ENCODE data around the gene CLDN22. TPM values are rescaled to one million over a fixed set of nuclear protein-coding genes. Genes with fewer than 3 reads are reported as not detected.

The CLDN22 gene
- total RNA-seq, 1 donor from 2014 or later: not detected

- no peak for DNase-seq (ENCODE audit: low spot score)
Measured at GRCh38 chr4:183323295-183323694, 3.2 kb upstream of the CLDN22 start.

GRCh38 chr4:183322326-183322725 lies 2.2 kb upstream of the CLDN22 start, which contains the start of gene CLDN24:
Gene CLDN24 (minus strand): TSS chr4:183322426. CDS start chr4:183322426, 0 bp downstream.
- DNase-seq (ENCODE audit: low spot score): no peak

- DNase-seq (ENCODE audit: low spot score): no peak
Measured at GRCh38 chr4:183321516-183321915, 1.4 kb upstream of the CLDN22 start.

DNA sequence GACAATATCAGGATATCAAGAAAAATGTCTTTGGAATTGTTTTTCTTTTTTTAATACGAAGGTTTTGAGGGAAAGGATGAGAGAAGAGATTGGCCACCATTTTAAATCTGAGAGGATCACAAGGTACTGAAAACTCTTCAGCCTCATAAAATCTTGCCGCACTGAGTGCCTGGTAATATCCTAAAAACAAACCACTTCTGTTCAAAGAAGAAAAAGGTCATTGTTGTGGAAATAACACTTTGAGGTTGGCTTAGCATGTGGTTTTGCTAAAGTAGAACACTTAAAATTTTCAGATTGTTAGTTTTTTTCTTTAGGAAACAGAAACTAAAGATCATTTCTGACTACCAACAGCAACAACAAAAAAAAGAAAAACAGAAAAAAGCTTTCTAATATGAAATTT lies 1.0 kb upstream of the CLDN22 start:
- no peak for DNase-seq (ENCODE audit: low spot score)

DNA sequence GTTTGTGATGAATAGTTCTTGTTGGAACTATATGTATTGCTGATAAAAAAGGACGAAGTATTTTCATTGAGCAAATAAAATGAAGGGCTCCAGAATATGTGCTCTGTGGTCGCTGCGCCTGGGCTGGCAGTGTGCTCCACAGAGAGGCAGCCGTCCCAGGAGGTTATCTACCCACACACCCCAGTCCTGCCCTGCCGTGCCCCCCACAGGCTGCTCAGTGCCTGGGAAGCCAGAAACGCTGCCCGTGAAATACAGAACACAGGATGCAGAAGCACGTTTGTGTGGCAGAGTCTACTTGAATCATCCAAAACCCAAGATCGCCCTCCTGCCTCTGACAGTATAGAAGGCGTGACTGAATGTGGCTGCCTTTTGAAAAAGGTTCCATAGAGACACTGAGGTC lies 1.4 kb downstream of the CLDN22 start:
- DNase-seq (ENCODE audit: low spot score): no peak

GRCh38 chr4:183314806-183315205 lies 5.3 kb downstream of the CLDN22 start:
- no peak for DNase-seq (ENCODE audit: low spot score)

DNA sequence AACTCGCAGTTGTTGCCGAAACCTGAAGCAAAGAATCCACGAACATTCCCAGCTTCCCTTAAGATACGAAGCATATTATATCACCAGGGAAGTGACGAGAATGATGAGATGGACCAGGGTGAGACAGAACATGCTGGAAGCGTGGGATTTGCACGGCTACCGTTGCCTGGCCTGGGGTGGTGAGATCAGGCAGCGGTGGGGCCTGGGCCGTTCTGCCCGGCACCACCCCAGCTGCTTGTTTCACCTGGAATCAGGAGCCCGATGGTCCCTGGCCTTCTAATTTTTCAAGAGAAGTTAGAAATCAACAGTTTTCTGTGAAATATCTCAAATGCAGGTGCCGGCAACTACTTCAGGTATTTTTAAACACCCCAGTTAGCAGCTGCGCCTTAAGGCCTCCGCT lies 5.7 kb downstream of the CLDN22 start:
- DNase-seq (ENCODE audit: low spot score): no peak

- no peak for DNase-seq (ENCODE audit: low spot score)
Measured at GRCh38 chr4:183312841-183313240, 7.2 kb downstream of the CLDN22 start.

GRCh38 chr4:183306811-183307210 lies 13.3 kb downstream of the CLDN22 start:
- DNase-seq (ENCODE audit: low spot score): no peak

GRCh38 chr4:183304538-183304937 lies 15.5 kb downstream of the CLDN22 start:
- DNase-seq (ENCODE audit: low spot score): no peak

- DNase-seq (ENCODE audit: low spot score): no peak
Measured at GRCh38 chr4:183304067-183304466, 16.0 kb downstream of the CLDN22 start.

- DNase-seq (ENCODE audit: low spot score): no peak
Measured at GRCh38 chr4:183303301-183303700, 16.8 kb downstream of the CLDN22 start.

- DNase-seq (ENCODE audit: low spot score): no peak
Measured at GRCh38 chr4:183300655-183301054, 19.4 kb downstream of the CLDN22 start.

DNA sequence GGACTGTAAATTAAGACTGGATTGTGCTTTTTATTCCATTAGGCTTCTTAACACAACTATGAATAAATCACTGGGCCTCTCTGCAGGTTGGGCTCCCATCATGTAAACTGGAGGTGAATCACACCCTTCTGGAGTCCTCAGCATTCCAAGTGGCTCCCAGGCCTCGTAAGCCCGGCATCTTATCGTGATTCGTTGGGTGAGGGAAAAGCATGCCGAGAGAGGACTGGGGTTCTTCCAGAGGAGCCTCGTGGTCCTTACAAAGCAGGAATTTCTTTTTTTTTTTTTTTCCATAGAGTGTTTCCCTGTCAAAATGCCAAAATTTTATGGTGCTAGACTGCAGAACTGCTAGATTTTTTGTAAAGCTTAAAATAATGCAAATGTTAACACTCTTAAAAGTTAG lies 20.0 kb downstream of the CLDN22 start:
- DNase-seq (ENCODE audit: low spot score): no peak

- no peak for DNase-seq (ENCODE audit: low spot score)
Measured at GRCh38 chr4:183299464-183299863, 20.6 kb downstream of the CLDN22 start.

DNA sequence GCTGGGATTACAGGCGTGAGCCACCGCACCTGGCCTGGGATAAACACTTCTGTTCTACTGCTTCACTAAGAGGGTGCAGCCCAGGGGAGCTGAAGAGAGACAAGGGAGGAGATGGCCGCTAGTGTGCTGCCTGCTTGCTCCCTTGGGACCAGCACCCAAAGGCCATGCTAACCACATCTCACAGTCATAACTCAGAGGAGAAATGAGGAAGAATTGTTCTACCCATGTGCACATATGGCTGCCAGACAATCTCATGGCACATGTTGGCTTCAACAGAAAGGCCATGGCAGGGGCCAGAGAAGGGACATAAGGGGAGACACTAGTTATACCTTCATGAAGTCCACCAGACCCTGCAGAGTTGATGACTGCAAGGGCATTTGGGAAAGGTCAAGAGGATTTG lies 22.4 kb downstream of the CLDN22 start:
- DNase-seq (ENCODE audit: low spot score): no peak

DNA sequence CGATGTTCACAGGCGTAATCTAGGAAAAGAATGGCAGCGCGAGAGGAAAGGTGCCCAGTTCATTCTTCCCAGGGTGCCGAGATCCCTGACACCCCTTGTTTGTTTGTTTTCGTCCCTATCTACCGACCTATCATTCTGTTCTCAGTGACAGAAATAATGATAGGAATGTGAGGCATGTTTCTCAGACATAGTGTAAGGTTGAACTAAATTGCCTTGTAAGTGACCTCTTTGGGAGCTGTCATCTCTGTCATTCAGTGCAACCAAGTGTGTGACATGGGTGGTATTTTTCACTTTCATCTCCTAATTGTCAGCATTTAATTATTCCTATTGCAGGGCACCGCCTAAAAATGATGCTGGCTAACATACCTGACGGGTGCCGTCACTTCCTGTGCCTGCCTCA lies 24.4 kb downstream of the CLDN22 start:
- no peak for DNase-seq (ENCODE audit: low spot score)

DNA sequence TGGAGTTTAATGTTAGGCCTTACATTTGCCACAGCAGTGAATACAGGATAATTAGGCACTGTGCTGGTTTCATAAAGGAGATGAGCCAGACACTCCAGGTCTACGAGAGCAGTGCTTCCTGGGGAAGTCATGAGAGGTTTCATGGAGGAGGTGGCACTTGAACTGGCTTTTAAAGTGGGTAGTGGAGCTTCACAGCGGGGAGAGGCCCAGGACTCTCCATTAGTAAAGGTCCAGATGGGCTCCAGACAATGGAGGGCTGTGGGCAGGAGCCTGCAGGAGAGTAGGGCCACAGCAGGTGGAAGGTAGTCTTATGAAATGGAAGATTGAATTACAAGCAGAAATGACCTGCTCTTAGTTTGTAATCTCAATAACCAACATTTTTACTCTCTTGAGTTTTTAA lies 29.0 kb downstream of the CLDN22 start:
- no peak for DNase-seq (ENCODE audit: low spot score)

- DNase-seq (ENCODE audit: low spot score): no peak
Measured at GRCh38 chr4:183289688-183290087, 30.4 kb downstream of the CLDN22 start.

- no peak for DNase-seq (ENCODE audit: low spot score)
Measured at GRCh38 chr4:183288955-183289354, 31.1 kb downstream of the CLDN22 start.

DNA sequence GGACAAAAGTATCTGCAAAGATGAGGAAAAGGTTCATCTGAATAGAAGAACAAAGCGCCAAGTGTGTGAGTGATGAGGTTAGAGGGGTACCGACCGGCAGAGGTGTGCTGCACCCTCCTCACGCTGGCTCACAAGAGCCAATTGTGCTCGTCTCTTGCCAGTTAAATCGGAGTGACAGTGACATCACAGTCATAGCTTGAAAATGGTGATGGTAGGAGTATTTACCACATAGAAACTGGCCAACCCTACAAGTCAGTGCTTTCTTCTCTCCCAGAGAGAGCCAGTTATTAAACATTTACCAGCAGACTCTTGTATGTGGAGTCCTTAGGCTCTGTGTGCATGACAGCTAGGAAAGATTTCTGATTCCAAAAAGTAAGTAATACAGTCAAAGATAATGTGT lies 32.4 kb downstream of the CLDN22 start:
- DNase-seq (ENCODE audit: low spot score): no peak

- no peak for DNase-seq (ENCODE audit: low spot score)
Measured at GRCh38 chr4:183287309-183287659, 32.8 kb downstream of the CLDN22 start.

GRCh38 chr4:183286590-183287308 lies 33.3 kb downstream of the CLDN22 start:
- no peak for DNase-seq (ENCODE audit: low spot score)

GRCh38 chr4:183285886-183286285 lies 34.2 kb downstream of the CLDN22 start:
- DNase-seq (ENCODE audit: low spot score): no peak

All from mesenteric fat pad (tissue), 1 donor.